GM12878 (cell line): Measurements from ENCODE around the gene TADA2A. TPM values are rescaled to one million over a fixed set of nuclear protein-coding genes. Genes with fewer than 3 reads are reported as not detected.

ENCODE experiments used
- ATAC-seq: fragments of 200-7000 bp; cut with Tn5 transposase; 3 replicates; pipeline ENCODE4 v1.9.1; 2020; ENCODE audit warnings: mild to moderate bottlenecking, moderate library complexity
- BruUV-seq: library from RNA; stranded (reverse); fragments of 400-500 nt; replicated peaks from 2 replicates; lab custom pipeline; 2021; lab: Mats Ljungman, UMichigan
- CTCF ChIA-PET: fragments of 300-600 bp; sonication (Branson Sonifier 250); formaldehyde crosslinking; extraction: SDS; loops from one replicate; lab custom pipeline; 2021; ENCODE audit warnings: inconsistent platforms; lab: Yijun Ruan, JAX
- POLR2A ChIA-PET: fragments of 350-600 bp; formaldehyde crosslinking; extraction: SDS; loops from one replicate; lab custom pipeline; 2021; ENCODE audit warnings: inconsistent platforms; lab: Charles Lee
- RAD21 ChIA-PET: fragments of 300-600 bp; sonication (Branson Sonifier 250); formaldehyde crosslinking; loops from one replicate; lab custom pipeline; 2023; ENCODE audit warnings: antibody characterized with exemption; ENCODE audit not compliant: unreplicated experiment; lab: Charles Lee
- SMC1A ChIA-PET: fragments of 300-600 bp; sonication (Branson Sonifier 250); formaldehyde crosslinking; loops from one replicate; lab custom pipeline; 2023; ENCODE audit not compliant: unreplicated experiment, uncharacterized antibody; lab: Charles Lee
- DNase-seq: peaks from one replicate; pipeline ENCODE4 v3.0.0-alpha.2; 2011; ENCODE audit warnings: low read depth, low spot score
- FAIRE-seq: peaks from 3 replicates; lab custom pipeline; 2011; peaks lifted over from hg19 to GRCh38; lab: Jason Lieb, UNC
- H2AFZ ChIP-seq: 2 replicates; pipeline ENCODE4 v1.6.0; 2011; ENCODE audit warnings: low read depth, low read length, control low read depth; ENCODE audit not compliant: control insufficient read depth
- H3K27ac ChIP-seq: 2 replicates; pipeline ENCODE4 v1.5.1; 2011; ENCODE audit warnings: control low read depth; ENCODE audit not compliant: control insufficient read depth, insufficient read depth
- H3K27me3 ChIP-seq, 2 experiments: replicated peaks in 1 of 2; 2 replicates each; pipeline versions ENCODE4 v1.6.0 to v1.6.1; 2011; ENCODE audit warnings: low read length in 1 of 2; ENCODE audit not compliant: control insufficient read depth in 2 of 2, insufficient read depth in 2 of 2
- H3K36me3 ChIP-seq, 2 experiments: 2 replicates each; pipeline ENCODE4 v1.5.1; 2011; ENCODE audit warnings: low read length in 1 of 2; ENCODE audit not compliant: control insufficient read depth in 2 of 2, insufficient read depth in 2 of 2
- H3K4me1 ChIP-seq: 2 replicates; pipeline ENCODE4 v1.6.1; 2011; ENCODE audit warnings: mild to moderate bottlenecking, low read length, moderate library complexity, mixed read lengths; ENCODE audit not compliant: control insufficient read depth, insufficient read depth
- H3K4me2 ChIP-seq: 2 replicates; pipeline ENCODE4 v1.6.0; 2011; ENCODE audit warnings: control low read depth; ENCODE audit not compliant: control insufficient read depth, insufficient read depth
- H3K4me3 ChIP-seq: fragments of 200-600 bp; sonication (generic); 2 replicates; pipeline ENCODE4 v1.5.1; 2016
- H3K79me2 ChIP-seq: 2 replicates; pipeline ENCODE4 v1.6.0; 2011; ENCODE audit warnings: low read length; ENCODE audit not compliant: control insufficient read depth, insufficient read depth
- H3K9ac ChIP-seq: 2 replicates; pipeline ENCODE4 v1.8.0; 2011; ENCODE audit warnings: low read length, control low read depth, mixed read lengths; ENCODE audit not compliant: control insufficient read depth, insufficient read depth
- H3K9me3 ChIP-seq: replicated peaks from 3 replicates; pipeline ENCODE4 v1.5.1; 2011; ENCODE audit warnings: mild to moderate bottlenecking, low read length; ENCODE audit not compliant: control insufficient read depth, insufficient read depth
- H4K20me1 ChIP-seq: 2 replicates; pipeline ENCODE4 v1.6.0; 2011; ENCODE audit not compliant: control insufficient read depth, insufficient read depth
- ATF7 ChIP-seq: fragments of 450-650 bp; IDR thresholded peaks from 2 replicates; pipeline ENCODE4 v1.6.1; 2016; ENCODE audit warnings: low read depth, mild to moderate bottlenecking
- BACH1 ChIP-seq: fragments of 450-650 bp; IDR thresholded peaks from 2 replicates; pipeline ENCODE4 v1.6.1; 2017; ENCODE audit warnings: mild to moderate bottlenecking, borderline replicate concordance
- BMI1 ChIP-seq: fragments of 450-650 bp; IDR thresholded peaks from 2 replicates; pipeline ENCODE4 v1.6.1; 2016; ENCODE audit warnings: mild to moderate bottlenecking, moderate library complexity, borderline replicate concordance
- CREB1 ChIP-seq: IDR thresholded peaks from 2 replicates; pipeline ENCODE4 v1.6.1; 2012; ENCODE audit warnings: low read depth, mild to moderate bottlenecking, inconsistent platforms
- CREM ChIP-seq: IDR thresholded peaks from 2 replicates; pipeline ENCODE4 v1.6.1; 2014; ENCODE audit warnings: antibody characterized with exemption, low read depth
- IKZF1 ChIP-seq: fragments of 450-650 bp; conservative IDR thresholded peaks from 2 replicates; pipeline ENCODE4 v1.6.1; 2017; ENCODE audit warnings: antibody characterized with exemption, mild to moderate bottlenecking
- IKZF2 ChIP-seq, 2 experiments: fragments of 450-650 bp; IDR thresholded peaks; 2 replicates each; pipeline ENCODE4 v1.6.1; 2017; ENCODE audit warnings: mild to moderate bottlenecking in 2 of 2, moderate library complexity in 2 of 2
- JUNB ChIP-seq: IDR thresholded peaks from 2 replicates; pipeline ENCODE4 v1.6.1; 2016; ENCODE audit warnings: antibody characterized with exemption, mild to moderate bottlenecking
- KDM1A ChIP-seq: fragments of 200-600 bp; sonication (generic); IDR thresholded peaks from 2 replicates; pipeline ENCODE4 v1.6.1; 2016; ENCODE audit warnings: borderline replicate concordance
- MTA2 ChIP-seq: fragments of 450-650 bp; IDR thresholded peaks from 2 replicates; pipeline ENCODE4 v1.6.1; 2016; ENCODE audit warnings: low read depth, mild to moderate bottlenecking, moderate library complexity
- PAX5 ChIP-seq: IDR thresholded peaks from 2 replicates; pipeline ENCODE4 v1.6.1; 2011; ENCODE audit warnings: low read depth, low read length, borderline replicate concordance
- SMAD1 ChIP-seq: fragments of 450-650 bp; IDR thresholded peaks from 2 replicates; pipeline ENCODE4 v1.6.1; 2018; ENCODE audit warnings: mild to moderate bottlenecking, low read depth; ENCODE audit not compliant: partially characterized antibody
- SMARCA5 ChIP-seq: fragments of 450-650 bp; IDR thresholded peaks from 2 replicates; pipeline ENCODE4 v1.6.1; 2017; ENCODE audit warnings: mild to moderate bottlenecking
- SP1 ChIP-seq: IDR thresholded peaks from one replicate; pipeline ENCODE4 v1.6.1; 2011; ENCODE audit warnings: low read depth, low read length
- SPI1 ChIP-seq: IDR thresholded peaks from 2 replicates; pipeline ENCODE4 v1.6.1; 2011; ENCODE audit warnings: low read depth, mild to moderate bottlenecking, low read length, moderate library complexity, borderline replicate concordance; ENCODE audit not compliant: insufficient read depth
- TBL1XR1 ChIP-seq: IDR thresholded peaks from 2 replicates; pipeline ENCODE4 v1.6.1; 2012; ENCODE audit warnings: low read depth, low read length, improper control_type of control experiment
- WGBS: methylation state at CpG from one replicate; pipeline ENCODE4 v1.1.6; 2016; ENCODE audit warnings: low lambda C conversion rate; ENCODE audit not compliant: insufficient replicate concordance, insufficient coverage; ENCODE audit errors: missing lambda C conversion rate; 5-methylcytosine and 5-hydroxymethylcytosine counted together
- in situ Hi-C: fragments of 300-500 bp; cut with MboI; formaldehyde crosslinking; loops from 9 replicates; pipeline ENCODE4 v1.14.3; 2018; ENCODE audit warnings: mixed read lengths
- intact Hi-C: fragments of 100-400 bp; cut with micrococcal nuclease; formaldehyde crosslinking; loops from one replicate; pipeline ENCODE4 v1.14.2; 2022; ENCODE audit not compliant: unreplicated experiment
- polyA plus RNA-seq, 11 experiments: library from polyadenylated mRNA; depleted of rRNA in 4 of 11; unstranded in 6 of 11; stranded (reverse) in 5 of 11; fragments of >200 nt; fragmentation: Nextera tagmentation in 4 of 11; fragmentation: Illumina TruSeq in 1 of 11; extraction: Ambion mirVana in 4 of 11; extraction: Trizol in 1 of 11; gene quantifications; 1 replicate in 1 of 11; 2 replicates in 10 of 11; pipeline versions ENCODE4 v1.2.1 to v1.2.3, GENCODE V29; 2011 to 2016; ENCODE audit warnings: inconsistent platforms in 2 of 11, missing spikeins in 2 of 11, low read depth in 1 of 11
- total RNA-seq, 4 experiments: library from RNA; depleted of rRNA in 3 of 4; stranded (reverse); fragments of >200 nt in 3 of 4; fragmentation: Illumina TruSeq in 1 of 4; extraction: Trizol in 1 of 4; gene quantifications; 2 replicates each; pipeline versions ENCODE4 v1.2.1 to v1.2.3, GENCODE V29; 2013 to 2021
- TF ChIP-seq, protein P1 (sequence below): fragments of 450-650 bp; IDR thresholded peaks from 2 replicates; pipeline ENCODE4 v1.6.1; 2017; ENCODE audit warnings: mild to moderate bottlenecking, moderate library complexity
- TF ChIP-seq, protein P2 (sequence below): IDR thresholded peaks from 2 replicates; pipeline ENCODE4 v1.6.1; 2011; ENCODE audit warnings: borderline replicate concordance, low read depth, mild to moderate bottlenecking, moderate library complexity, mixed read lengths, low read length; ENCODE audit not compliant: insufficient read depth; ENCODE audit errors: extremely low read length
- TF ChIP-seq, protein P3 (sequence below): IDR thresholded peaks from 2 replicates; pipeline ENCODE4 v1.6.1; 2011; ENCODE audit warnings: mild to moderate bottlenecking, low read depth, low read length, moderate library complexity; ENCODE audit not compliant: insufficient replicate concordance

Gene TADA2A
- total and polyA plus RNA-seq, 10 of the 15 experiments (the other 5 are each of a cell fraction or from before 2014, with no cell fraction given): 19.6 to 43.8 (median 34.1) TPM

DNA sequence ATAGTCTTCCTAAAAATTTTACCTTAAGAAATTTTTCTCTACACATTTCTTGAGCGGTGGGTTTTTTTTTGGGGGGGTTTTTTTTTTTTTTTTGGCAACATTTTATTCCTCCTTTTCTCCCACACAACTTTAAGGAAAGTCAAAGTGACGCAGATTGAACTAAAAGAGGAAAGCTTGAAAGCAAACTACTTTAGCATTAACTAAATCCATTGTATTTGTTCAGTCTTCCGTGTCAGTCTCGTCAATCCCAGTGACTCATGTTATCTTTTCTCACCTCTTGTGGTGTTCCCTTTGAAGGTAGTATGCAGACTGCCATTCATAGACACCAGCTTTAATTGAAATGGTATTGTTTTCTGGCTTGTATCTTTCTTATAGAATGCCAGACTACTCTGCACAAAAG, 39.3 kb downstream of the TADA2A start:
- ChIA-PET CTCF (interaction anchor here (0.9 to 1.5 kb wide), 5 partner anchors 8 to 82 kb away, joined by 3 to 6 read pairs (median 5); no protein-coding TSS in a partner anchor), SMC1A (interaction anchor here (0.6 to 1.6 kb wide), 9 partner anchors 11 to 239 kb away, joined by 3 to 13 read pairs (median 4); no protein-coding TSS in a partner anchor), RAD21 (interaction anchor here (0.7 to 3.3 kb wide), 9 partner anchors 16 to 370 kb away, joined by 3 to 15 read pairs (median 4); no protein-coding TSS in a partner anchor), POLR2A (interaction anchor here (0.6 to 1.8 kb wide), 8 partner anchors 16 to 895 kb away, joined by 3 to 7 read pairs (median 4); partner anchors contain the start of genes ACACA and TADA2A)
- no TSS peak for BruUV-seq
- no peak for FAIRE-seq
- H3K27ac ChIP-seq: peak overlapping the region; percentile 59
- 78% methylated on average over 4 of the region's 4 CpGs for WGBS
- no peaks in the 10 kb centered on the region for H3K27me3 ChIP-seq
- no peak overlapping the region for H3K9ac ChIP-seq
- peak; percentile 85 for ATAC-seq
- H3K4me2 ChIP-seq: no peak overlapping the region
- H3K36me3 ChIP-seq: peaks cover 4 to 14% of the 10 kb centered on the region in 2 experiments
- H2AFZ ChIP-seq: no peak overlapping the region
- peaks cover 5% of the 10 kb centered on the region; the same call in 1 of the 2 replicates for H3K4me1 ChIP-seq
- intact Hi-C loops: no loop called here
- DNase-seq: peak; percentile 81
- H3K79me2 ChIP-seq: no peaks in the 10 kb centered on the region; the same call in 1 of the 2 replicates
- H3K4me3 ChIP-seq: no peak overlapping the region
- H4K20me1 ChIP-seq: no peaks in the 10 kb centered on the region
- H3K9me3 ChIP-seq: no peaks in the 10 kb centered on the region
- in situ Hi-C loops: no loop called here
- TF ChIP-seq JUNB: peak; percentile 43
- TF ChIP-seq ATF7: peak; percentile 92
- TF ChIP-seq BACH1: peak; percentile 76; the same call in 1 of the 2 replicates
- TF ChIP-seq SP1: peak; percentile 43
- TF ChIP-seq, protein P1, sequence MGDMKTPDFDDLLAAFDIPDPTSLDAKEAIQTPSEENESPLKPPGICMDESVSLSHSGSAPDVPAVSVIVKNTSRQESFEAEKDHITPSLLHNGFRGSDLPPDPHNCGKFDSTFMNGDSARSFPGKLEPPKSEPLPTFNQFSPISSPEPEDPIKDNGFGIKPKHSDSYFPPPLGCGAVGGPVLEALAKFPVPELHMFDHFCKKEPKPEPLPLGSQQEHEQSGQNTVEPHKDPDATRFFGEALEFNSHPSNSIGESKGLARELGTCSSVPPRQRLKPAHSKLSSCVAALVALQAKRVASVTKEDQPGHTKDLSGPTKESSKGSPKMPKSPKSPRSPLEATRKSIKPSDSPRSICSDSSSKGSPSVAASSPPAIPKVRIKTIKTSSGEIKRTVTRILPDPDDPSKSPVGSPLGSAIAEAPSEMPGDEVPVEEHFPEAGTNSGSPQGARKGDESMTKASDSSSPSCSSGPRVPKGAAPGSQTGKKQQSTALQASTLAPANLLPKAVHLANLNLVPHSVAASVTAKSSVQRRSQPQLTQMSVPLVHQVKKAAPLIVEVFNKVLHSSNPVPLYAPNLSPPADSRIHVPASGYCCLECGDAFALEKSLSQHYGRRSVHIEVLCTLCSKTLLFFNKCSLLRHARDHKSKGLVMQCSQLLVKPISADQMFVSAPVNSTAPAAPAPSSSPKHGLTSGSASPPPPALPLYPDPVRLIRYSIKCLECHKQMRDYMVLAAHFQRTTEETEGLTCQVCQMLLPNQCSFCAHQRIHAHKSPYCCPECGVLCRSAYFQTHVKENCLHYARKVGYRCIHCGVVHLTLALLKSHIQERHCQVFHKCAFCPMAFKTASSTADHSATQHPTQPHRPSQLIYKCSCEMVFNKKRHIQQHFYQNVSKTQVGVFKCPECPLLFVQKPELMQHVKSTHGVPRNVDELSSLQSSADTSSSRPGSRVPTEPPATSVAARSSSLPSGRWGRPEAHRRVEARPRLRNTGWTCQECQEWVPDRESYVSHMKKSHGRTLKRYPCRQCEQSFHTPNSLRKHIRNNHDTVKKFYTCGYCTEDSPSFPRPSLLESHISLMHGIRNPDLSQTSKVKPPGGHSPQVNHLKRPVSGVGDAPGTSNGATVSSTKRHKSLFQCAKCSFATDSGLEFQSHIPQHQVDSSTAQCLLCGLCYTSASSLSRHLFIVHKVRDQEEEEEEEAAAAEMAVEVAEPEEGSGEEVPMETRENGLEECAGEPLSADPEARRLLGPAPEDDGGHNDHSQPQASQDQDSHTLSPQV: peak; percentile 92; the same call in 1 of the 2 replicates
- peak; percentile 64; the same call in 1 of the 2 replicates for TF ChIP-seq CREM
- TF ChIP-seq SMAD1: no peak
- peak; percentile 97 for TF ChIP-seq MTA2
- TF ChIP-seq TBL1XR1: no peak
- TF ChIP-seq BMI1: peak; percentile 85
- TF ChIP-seq, protein P2, sequence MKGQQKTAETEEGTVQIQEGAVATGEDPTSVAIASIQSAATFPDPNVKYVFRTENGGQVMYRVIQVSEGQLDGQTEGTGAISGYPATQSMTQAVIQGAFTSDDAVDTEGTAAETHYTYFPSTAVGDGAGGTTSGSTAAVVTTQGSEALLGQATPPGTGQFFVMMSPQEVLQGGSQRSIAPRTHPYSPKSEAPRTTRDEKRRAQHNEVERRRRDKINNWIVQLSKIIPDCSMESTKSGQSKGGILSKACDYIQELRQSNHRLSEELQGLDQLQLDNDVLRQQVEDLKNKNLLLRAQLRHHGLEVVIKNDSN: no peak
- peak; percentile 95 for TF ChIP-seq IKZF1
- peak; percentile 2; the same call in 1 of the 2 replicates for TF ChIP-seq SPI1
- peak; percentile 91; the same call in 1 of the 2 replicates for TF ChIP-seq PAX5
- no peak for TF ChIP-seq SMARCA5
- TF ChIP-seq, protein P3, sequence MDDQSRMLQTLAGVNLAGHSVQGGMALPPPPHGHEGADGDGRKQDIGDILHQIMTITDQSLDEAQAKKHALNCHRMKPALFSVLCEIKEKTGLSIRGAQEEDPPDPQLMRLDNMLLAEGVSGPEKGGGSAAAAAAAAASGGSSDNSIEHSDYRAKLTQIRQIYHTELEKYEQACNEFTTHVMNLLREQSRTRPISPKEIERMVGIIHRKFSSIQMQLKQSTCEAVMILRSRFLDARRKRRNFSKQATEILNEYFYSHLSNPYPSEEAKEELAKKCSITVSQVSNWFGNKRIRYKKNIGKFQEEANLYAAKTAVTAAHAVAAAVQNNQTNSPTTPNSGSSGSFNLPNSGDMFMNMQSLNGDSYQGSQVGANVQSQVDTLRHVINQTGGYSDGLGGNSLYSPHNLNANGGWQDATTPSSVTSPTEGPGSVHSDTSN: no peak
- TF ChIP-seq IKZF2 (IDR thresholded peaks at IDR 0.05): peak; percentile 99
- no peak for TF ChIP-seq KDM1A
- peak; percentile 47; the same call in 1 of the 2 replicates for TF ChIP-seq CREB1
